ENCODE data around the gene ZNF25. TPM values are rescaled to one million over a fixed set of nuclear protein-coding genes. Genes with fewer than 3 reads are reported as not detected.

Gene ZNF25
- total and polyA plus RNA-seq, 2 of the 4 experiments (the other 2 are of a cell fraction) = 5.1 to 9.5 TPM

DNA sequence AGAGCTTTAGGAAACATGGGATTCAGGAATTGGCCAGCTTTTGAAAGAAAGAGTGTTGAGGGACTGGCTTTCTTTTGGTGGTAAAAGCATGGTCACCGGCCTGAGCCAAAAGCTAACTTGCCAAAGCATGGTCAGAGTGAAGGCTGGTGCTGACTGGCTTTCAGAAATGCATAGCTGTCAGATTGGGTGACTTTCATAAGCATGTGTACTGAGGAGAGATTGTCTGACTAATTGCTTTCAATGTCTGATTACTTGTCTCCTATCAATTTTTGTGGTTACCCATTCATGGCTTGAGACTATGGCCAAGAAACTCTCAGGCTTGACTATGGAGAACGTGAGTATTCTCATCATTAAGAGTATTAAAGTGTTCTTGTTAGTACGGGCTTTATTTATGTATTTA is 28.2 kb downstream of the ZNF25 start:
- in situ Hi-C loops (cut with MboI; ENCODE audit: low sequenced_read_pairs) = no loop called here
- TF ChIP-seq BHLHE40 (IDR thresholded peaks at IDR 0.05; ENCODE audit: low read depth, low read length) (no peak), CEBPB (IDR thresholded peaks at IDR 0.05; ENCODE audit: low read depth, low read length) (no peak)
- H3K4me2 ChIP-seq (ENCODE audit: low read depth, low read length) = no peak overlapping the region

More for the DNA sequence above, 28.2 kb downstream of the ZNF25 start:
- no peak overlapping the region for H4K91ac ChIP-seq (ENCODE audit: insufficient read depth, low read depth, low read length)
- no peak overlapping the region for H2AFZ ChIP-seq (replicated peaks; ENCODE audit: low read length, poor library complexity)
- no peaks in the 10 kb centered on the region for H3K4me1 ChIP-seq (ENCODE audit: control insufficient read depth, insufficient read depth, low read length)
- peaks cover 2% of the 10 kb centered on the region; the same call in 1 of the 2 replicates for H3K9me3 ChIP-seq (ENCODE audit: control insufficient read depth, insufficient read depth, low read length)
- no peak overlapping the region for H3K9ac ChIP-seq (ENCODE audit: low read depth, low read length)
- H3K56ac ChIP-seq (ENCODE audit: extremely low read depth, insufficient read depth, low read length) = no peak overlapping the region
- no peaks in the 10 kb centered on the region for H3K27me3 ChIP-seq (ENCODE audit: control insufficient read depth, insufficient read depth, low read length)
- H3K4me3 ChIP-seq (ENCODE audit: insufficient read depth, low read depth, low read length) = no peak overlapping the region
- BruUV-seq (replicated peaks) = no TSS peak
- H3K36me3 ChIP-seq (ENCODE audit: control insufficient read depth, insufficient read depth, low read length) = peaks cover 8% of the 10 kb centered on the region; the same call in 1 of the 2 replicates
- no peak overlapping the region for H4K8ac ChIP-seq (ENCODE audit: low read depth in 2 of 2, low read length in 2 of 2)
- intact Hi-C loops (cut with micrococcal nuclease) (no loop called here), dilution Hi-C loops (cut with HindIII; ENCODE audit: low sequenced_read_pairs, unreplicated experiment) (no loop called here)
- ATAC-seq (ENCODE audit: low read depth) (no peak), DNase-seq (no peak)
- H2BK20ac ChIP-seq (ENCODE audit: low read depth, low read length) = no peak overlapping the region
- WGBS, 2 experiments (ENCODE audit: extremely low coverage in 2 of 2, insufficient read length in 1 of 2) = 88% methylated on average over 1 of the region's 3 CpGs; no CpG with 5 or more reads in 1 of the 2 experiments
- no peak overlapping the region for H3K27ac ChIP-seq (ENCODE audit: insufficient read depth, low read length)
- no peaks in the 10 kb centered on the region for H4K20me1 ChIP-seq (ENCODE audit: insufficient read depth, low read length)
- no peaks in the 10 kb centered on the region for H3K79me1 ChIP-seq (ENCODE audit: low read depth in 1 of 2, low read length in 2 of 2)
- H3K18ac ChIP-seq (ENCODE audit: low read depth, low read length) = no peak overlapping the region
- H2BK5ac ChIP-seq (ENCODE audit: low read depth, low read length, poor library complexity, severe bottlenecking) = no peak overlapping the region
- H3K14ac ChIP-seq (replicated peaks; ENCODE audit: low read depth, low read length) = no peak overlapping the region
- H3K4ac ChIP-seq (ENCODE audit: low read depth, low read length) = no peak overlapping the region
- CTCF ChIA-PET = no interaction called here
- H2AK5ac ChIP-seq (ENCODE audit: low read depth, low read length) = no peak overlapping the region
- no peaks in the 10 kb centered on the region for H3K9me1 ChIP-seq (ENCODE audit: insufficient read depth, low read length)
- no peak overlapping the region for H4K5ac ChIP-seq (ENCODE audit: low read depth, low read length)
- no peak overlapping the region for H2BK120ac ChIP-seq (ENCODE audit: low read depth, low read length)
- POLR2A ChIA-PET (ENCODE audit: unreplicated experiment) = no interaction called here
- H2AK9ac ChIP-seq (replicated peaks; ENCODE audit: low read depth, low read length, poor library complexity) = no peak overlapping the region
- no peak overlapping the region for H3K23ac ChIP-seq (ENCODE audit: low read depth, low read length)
- H2BK15ac ChIP-seq (ENCODE audit: low read depth, low read length) = no peak overlapping the region
